C1 segment of cervical spinal cord (tissue), 14 donors: Measurements from ENCODE around the gene SERPINA3.
"Not testable (repeated sequence)": the region's sequence is repeated elsewhere in the genome, so short reads cannot be mapped to it uniquely, and the experiment has no call there.

Experiments
- DNase-seq, 14 donors: peaks; one replicate each; lab custom pipeline; 2025; lab: John Stamatoyannopoulos, UW

The SERPINA3 gene

DNA sequence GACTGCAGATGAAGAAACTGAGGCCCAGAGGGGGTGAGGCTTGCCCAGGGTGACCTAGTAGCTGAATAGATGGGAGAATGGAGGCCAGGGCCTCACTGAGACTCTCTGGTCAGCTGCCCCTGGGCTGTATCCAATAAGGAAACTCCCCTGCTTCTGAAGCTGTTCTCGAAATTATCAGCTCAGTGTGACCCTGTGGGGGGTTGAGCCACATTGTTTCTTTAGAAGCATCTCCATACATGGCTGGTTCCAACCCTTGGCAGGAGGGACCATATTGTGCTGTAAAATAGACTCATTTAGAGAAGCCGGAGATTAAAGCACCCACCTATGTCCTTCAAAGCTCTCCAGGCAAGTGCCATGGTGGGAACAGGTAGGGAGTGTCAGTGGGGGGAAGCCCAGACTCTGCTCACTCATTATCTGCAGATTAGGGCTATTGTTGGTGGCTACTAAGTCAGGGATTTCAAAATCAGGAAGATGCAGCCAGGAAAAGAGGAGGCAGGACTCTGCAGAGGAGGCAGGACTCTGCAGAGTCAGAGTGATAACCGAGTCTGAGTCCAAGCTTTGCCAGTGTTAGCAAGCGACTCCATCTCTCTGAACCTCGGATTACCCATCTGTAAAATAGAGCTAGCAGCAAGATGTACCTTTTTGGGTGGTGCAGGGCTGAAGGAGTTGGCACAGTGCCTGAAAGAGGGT lies 27.5 kb upstream of the SERPINA3 start:
- no peak for DNase-seq

DNA sequence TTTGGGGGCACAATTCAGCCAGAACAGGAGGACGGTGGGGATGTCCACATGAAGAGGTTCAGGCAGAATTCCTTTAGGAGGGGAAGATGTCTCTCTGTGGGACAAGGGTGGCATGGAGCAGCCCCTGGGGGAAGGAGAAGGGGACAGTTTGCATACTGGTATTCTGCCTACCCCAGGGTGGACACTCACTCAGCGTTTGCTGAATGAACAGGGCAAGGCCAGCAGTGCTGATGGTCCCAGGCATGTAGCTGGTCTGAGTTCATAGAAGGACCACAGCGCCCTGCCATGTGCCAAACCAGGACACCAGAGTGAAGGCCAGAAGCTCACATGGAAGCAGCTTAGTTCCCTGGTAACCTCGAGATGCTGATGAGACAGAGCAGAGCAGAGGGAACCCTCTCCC lies 25.6 kb upstream of the SERPINA3 start:
- DNase-seq: no peak

DNA sequence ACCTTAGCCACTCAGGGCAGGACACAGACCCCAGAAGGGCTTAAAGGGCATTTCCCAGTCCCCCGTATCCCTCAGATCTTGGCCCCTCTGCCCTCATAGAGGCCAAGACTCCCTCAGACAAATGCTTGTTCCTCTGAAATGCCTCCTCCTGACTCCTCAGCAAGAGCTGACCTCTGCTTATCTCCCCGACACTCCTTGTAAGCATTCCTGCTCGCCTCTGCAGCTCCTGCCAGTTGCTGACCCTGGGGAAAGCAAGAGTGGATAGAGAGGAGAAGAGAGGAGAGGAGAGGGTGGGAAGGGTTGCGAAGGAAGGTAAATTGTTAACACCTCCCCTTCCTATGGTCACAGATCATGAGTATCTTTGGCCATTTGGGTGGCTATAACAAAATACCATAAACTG lies 23.9 kb upstream of the SERPINA3 start:
- no peak for DNase-seq

DNA sequence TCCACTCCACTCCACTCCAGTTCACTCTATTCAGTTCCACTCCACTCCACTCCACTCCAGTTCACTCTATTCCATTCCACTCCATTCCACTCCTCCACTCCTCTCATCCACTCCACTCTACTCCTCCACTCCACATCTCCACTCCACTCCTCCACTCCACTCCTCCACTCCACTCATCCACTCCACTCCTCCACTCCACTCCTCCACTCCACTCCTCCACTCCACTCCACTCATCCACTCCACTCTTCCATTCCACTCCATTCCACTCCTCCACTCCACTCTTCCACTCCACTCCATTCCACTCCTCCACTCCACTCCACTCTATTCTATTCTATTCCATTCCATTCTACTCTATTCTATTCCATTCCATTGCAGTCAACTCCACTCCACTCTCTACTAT lies 21.1 kb upstream of the SERPINA3 start:
- no peak for DNase-seq

DNA sequence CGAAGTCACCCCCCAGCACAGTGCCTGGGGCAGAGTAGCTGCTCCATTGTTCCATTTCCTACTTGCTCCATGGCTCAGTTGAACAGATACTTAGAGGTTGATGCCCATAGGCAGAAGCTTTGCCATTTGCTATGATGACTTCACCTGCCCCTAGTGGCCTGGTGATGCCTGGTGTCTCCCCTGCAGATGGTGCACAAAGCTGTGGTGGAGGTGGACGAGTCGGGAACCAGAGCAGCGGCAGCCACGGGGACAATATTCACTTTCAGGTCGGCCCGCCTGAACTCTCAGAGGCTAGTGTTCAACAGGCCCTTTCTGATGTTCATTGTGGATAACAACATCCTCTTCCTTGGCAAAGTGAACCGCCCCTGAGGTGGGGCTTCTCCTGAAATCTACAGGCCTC lies 20.3 kb upstream of the SERPINA3 start:
- DNase-seq: no peak

DNA sequence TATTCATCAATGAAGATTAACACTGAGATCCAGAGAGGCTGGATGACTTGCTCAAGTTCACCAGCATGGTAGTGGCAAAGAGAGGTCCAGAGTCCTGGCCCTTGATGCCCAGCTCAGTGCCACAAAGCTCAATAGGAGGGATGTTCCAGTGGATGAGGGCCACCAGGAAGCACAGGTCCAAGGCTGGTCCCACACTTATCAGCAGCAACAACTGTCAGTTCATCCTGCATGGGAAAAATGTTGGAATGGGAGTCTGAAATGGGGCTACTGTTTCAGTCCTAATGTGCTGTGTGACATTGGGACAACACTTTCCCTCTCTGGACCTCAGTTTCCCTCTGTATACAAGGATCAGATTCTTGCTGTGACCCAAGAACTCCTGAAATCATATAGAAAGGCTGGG lies 19.7 kb upstream of the SERPINA3 start:
- DNase-seq: no peak

DNA sequence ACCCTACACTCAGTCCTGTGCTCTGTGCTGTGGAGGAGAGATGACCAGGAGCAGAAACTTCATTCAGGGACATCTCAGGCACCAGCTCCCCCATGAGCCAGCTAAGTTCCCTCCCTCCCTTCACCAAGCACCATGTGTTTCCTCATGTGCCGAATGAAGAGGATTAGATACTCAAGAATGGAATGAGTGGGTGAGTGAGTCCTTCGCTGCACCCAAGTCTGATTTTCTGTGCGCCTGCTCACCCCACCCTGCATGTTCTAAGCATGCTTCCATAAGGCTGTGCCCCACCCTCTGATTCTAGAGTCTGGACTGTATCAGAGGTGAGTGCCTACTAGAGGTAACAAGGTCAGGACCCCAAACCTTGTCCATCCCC lies 18.8 kb upstream of the SERPINA3 start:
- DNase-seq: no peak

DNA sequence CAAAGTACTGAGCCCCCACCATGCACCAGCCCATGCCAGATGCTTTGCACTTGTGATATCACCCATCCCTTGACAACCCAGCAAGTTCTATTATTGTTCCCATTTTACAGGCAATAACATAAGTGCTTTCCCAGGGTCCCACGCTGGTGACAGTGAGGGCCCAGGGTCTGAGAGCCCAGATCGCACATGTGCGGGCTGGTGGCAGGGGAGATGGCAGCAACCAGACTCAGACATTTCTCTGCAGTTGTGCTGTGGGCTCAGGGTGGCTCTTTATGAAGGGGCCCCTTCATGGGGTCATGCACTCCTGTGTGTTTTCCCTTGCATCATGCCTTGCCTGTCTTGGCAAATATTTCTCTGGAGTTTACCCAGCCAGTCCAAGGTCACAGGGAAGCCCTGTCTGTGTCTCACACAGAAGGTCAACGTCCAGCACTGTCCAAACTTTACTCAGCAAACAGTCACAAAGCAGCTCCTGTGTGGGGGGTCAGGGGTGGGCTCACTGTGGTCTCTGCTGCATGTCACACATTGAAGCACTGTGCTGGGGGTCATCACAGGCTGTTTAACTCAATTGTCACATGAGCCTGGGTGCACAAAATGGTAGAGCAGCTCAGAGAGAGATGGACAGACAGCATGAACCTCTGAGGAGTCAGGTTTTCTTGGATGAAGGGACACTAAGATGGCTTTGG lies 18.3 kb upstream of the SERPINA3 start:
- no peak for DNase-seq

DNA sequence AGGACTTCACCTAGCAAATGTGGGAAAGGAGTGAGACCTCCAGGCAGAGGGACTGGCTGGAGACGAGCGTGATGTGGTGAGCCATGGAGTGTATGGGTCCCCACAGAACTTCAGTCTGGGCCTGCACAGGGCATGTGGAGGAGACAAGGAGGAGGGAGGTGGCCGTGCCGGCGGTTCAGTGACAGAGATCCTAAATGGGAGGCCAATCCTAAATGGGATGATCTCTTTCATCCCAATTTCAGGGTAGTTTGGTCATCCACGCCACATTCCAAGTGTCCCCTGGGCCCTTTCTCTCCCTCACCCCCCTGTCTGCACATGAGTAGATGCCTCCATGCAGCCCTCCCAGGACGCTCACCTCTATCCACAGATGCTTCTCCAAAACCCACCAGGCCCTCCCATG lies 17.8 kb upstream of the SERPINA3 start:
- DNase-seq: no peak

DNA sequence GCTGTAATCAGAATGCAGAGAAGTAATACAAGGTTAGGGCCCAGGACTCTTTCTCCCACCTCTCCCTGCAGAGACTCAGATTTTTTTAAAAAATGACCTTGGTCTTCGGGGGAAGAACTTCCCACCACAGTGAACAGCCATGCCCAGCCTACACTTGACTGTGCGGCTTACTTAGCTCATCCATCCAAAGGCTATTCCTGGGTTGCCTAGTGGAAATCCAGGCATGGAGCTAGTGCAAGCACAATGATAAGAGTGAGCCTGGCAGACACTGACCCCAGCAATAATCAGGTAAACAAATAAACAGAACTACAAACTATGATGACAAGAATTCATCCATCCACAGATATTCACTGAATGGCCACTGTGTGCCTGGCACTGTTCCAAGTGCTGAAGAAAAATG lies 16.3 kb upstream of the SERPINA3 start:
- DNase-seq: no peak

DNA sequence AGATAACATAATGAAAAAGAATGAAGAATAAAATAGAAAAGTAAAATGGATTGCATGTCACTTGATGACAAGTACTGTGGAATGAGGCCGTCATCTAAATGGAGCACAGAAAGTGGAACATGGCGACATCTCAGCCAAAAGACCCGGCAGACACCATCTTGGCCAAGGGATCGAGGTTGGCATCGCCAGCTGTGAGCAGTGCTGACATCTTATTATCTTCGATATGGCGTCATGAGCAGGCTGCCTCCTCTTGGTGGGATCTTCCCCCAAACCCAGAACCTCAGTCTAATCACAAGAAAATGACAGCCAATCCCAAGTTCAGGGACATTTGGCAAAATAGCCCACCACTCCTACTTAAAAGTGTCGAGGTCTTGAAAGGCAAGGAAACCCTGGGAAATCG lies 15.8 kb upstream of the SERPINA3 start:
- no peak for DNase-seq

DNA sequence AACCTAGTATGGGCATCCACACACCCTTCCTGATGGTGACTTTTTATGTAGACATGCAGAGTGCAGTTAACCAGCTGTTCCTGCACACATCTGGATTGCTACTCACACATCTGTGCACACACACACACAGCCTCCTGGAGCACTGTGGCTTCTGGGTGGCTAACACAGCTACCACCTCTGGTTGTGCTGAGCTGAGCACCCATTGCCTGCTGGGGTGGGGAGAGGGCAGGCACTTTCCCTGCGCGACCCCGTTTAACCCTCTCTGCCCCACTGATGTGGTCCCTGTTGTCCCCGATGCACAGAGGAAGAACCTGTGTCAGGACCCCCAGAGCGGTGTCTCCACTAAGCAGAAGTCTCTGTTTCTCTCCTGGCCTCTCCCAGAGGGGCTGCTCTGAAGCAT lies 14.4 kb upstream of the SERPINA3 start:
- DNase-seq: no peak

DNA sequence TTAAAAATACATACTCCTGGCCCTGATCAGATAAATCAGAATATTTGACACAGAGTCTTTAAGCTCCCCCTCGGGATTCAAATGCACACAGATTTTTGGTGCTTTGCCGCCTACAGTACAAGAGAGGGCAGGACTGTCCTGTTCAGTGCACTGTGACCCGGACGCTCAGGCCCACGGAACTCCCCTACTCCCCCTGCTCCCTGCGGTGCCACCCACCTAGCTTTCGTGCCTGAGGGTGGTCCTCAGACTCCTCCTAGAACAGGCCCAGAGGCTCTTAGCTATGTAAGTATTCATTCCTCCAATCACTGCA lies 13.7 kb upstream of the SERPINA3 start:
- no peak for DNase-seq

DNA sequence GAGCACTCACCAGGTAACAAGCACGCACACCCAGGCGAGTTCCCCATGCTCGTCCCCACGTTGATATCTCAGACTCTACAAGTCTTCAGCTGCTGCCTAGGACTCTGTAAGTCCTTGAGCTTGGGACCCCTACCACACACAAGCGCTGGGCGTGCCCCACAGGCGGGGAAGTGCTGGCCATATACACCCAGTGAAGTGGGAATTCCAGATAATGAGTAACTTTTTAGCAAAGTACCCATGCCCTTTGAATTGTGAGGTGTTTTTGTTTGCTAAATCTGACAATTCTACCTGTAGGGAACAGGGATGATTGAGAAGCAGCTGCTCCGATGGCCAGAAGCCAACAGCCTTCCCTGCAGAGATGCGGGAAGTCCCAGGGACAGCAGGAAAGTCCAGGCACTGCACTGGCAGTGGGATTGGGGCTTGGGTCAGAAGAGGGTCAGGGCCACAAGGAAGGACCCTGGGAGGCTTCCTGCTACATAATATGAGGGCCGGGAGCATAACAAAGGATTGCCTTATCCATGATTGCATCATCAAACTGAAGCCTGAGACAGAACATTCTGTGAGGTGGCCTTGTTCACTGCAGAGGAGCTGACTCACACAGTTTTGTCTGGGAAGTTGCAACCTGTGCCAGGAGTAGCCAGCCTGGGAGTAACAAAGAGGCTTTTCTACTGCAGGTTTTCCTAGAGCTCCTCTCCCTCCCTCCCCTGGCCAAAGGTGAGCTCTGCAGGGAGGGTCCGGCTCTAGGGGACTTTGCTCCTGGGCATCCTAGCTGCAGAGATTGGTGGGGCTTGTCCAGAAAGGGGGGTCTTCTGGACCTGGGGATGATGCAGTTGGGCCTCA lies 13.2 kb upstream of the SERPINA3 start:
- peak in 13 of 14 donors; percentile 8 to 88 (median 55) for DNase-seq

DNA sequence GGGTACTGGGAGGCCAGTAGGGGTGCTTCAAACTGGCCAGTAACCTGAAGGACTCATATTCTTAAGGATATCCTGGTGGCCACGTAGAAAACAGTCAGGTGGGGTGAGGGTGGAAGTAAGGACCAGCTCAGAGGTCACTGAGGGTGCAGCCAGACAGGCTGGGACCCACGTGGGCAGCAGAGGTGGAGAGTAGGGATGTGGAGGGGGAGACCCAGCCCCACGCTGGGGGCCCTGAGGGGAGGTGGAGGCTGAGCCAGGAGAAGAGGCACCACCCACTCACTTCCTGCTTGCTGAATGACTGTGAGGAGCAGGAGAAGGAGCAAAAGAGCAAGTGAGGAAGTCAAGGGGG lies 12.6 kb upstream of the SERPINA3 start:
- no peak for DNase-seq

DNA sequence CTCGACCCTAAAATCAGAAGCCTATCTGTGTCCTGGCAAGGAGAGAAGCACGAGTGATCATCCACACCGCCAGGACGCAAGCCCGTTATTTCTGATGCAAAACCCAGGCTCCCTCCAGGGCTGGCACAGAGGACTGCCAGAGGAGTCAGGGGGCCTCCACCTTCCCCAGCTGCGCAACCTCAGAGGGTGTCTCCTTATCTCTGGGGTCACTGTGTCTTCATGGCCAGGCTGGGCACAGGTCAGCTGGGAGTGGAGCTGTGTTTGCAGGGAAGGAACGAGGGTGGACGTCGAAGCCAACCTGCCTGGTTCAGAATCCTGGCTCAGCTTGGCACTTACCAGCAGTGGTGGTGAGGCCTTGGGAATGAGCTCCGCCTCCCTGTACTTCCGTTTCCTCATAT lies 12.0 kb upstream of the SERPINA3 start:
- DNase-seq: no peak

DNA sequence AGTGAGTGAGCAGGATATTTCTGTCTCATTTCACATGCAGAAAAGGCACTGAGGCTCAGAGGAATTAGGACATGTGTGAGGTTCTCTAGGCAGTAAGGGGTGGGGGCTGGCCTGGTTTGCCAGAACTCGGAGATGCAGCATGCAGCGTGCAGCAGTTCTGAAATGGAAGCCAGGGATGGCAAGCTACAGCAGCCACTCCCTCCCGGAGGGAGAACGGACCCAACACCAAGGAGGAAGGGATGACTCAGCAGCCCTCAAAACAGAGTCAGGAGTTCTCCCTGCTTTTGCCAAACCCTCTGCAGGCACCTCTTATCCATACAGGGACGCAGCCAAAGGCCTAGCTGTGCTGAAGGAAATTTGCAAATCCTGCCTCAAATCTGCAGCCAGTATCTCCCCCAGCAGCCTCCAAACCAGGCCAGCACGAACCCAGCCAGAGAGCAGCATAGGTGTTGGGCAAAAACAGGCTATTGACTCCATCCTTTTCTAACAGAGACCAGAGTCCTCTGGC lies 10.3 kb upstream of the SERPINA3 start:
- peak in 11 of 14 donors; percentile 8 to 82 (median 43) for DNase-seq

DNA sequence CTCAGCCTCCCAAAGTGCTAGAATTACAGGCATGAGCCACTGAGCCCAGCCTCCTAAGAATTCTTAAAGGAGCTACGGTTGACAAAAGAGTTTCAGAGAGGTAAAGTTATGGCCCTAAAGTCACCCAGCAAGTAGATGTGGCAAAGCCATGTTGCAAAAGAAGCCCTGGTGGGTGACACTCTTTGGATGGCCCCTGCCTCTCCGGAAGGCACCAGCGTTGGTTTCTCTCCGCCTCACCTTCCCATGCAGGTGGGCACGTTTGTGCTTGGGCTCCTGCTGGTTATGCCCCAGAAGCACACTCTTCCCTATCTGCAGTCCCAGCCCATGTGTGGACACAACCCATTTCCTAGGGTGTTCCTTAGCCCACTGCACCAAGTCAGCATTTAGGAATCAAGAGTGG lies 9.5 kb upstream of the SERPINA3 start:
- no peak for DNase-seq

DNA sequence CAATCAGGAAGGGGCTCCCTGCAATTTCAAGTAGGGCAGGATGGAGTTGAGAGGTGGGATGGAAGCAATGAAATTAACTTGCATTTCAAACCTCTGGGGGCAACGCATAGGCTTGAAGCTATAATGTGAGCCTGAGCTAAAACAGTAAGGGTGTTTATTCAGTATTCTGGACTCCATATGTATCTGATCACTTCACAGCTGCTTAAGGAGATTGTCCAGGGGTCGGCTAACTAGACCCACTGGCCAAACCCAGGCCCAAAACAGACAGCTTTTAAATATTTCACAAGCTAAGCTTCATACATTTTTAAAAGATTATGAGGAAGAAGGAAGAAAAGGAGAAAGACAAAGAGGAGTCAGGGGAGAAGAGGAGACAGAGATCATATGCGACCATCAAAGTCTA lies 6.8 kb upstream of the SERPINA3 start:
- DNase-seq: no peak

DNA sequence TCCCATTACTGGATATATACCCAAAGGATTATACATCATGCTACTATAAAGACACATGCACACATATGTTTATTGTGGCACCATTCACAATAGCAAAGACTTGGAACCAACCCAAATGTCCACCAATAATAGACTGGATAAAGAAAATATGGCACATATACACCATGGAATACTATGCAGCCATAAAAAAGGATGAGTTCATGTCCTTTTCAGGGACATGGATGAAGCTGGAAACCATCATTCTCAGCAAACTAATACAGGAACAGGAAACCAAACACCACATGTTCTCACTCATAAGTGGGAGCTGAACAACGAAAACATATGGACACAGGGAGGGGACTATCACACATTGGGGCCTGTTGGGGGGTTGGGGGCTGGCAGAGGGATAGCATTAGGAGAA lies 3.2 kb upstream of the SERPINA3 start:
- not testable (repeated sequence) for DNase-seq

DNA sequence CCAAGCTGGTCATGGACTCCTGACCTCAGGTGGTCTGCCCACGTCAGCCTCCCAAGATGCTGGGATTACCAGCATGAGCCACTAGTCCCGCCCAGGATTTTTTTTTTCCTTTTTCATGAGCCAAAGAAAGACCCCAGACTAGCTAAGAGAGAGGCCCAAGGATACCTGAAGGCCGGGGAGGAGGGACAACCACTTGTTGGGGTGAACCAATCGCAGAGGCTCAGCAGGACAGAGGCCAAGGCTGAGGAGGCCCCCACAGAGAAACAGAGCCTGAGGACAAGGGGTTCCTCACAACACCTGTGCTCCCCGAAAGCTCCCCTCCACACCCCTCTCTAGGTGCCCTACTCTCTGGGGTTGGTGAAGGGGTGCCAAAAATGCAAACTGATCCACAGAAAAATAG lies 1.0 kb upstream of the SERPINA3 start:
- no peak for DNase-seq

DNA sequence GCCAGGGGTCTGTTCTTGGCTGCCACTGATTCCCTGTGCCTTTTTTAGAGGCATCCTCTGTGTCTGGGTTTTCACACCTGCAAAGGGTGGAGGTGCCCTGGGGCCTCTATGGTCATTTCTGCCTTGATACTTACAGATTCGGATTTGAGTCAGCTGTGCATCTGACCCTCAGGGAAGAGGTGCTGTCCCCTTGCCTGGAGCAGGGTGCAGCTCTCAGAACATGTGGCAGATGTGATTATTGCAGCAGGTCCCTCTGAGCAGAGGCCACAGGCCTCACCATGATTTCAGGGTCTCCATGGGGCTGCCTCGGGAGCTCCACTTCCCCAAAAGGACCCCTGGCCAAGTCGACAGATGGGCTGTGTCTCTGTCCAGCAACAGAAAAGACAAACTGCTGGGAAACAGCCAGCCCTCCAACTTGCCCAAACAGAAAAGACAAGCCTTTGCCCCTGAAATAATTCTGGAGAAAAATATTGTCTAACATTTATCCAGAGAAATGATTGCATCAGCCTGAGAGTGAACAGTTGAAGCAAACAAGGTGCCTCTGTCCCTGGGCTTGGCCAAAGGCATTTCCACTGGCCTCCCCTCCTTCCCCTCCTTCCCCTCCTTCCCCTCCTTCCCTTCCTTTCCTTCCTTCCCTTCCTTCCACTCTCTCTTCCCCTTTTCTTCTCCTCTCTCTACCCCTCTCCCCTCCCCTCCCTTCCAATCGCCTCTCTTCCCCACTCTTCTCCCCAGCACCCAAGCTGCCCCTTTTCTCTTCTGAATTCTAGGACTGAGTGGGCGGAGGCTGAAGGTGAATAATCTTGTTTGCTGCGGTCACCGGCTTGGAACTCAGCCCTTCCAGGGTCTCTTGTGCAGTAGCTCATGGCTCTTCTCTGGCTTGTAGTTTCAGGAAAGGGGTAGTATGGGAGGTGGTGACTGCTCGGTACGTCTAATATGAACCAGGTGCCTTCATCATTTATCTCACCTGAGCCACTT lies 676 bp downstream of the SERPINA3 start:
- peak in 1 of 14 donors; percentile 72 for DNase-seq
